H1 (cell line): ENCODE measurements around the gene ATOH7. TPM values are rescaled to one million over a fixed set of nuclear protein-coding genes. Genes with fewer than 3 reads are reported as not detected.

ENCODE experiments used
- EGR1 ChIP-seq: IDR thresholded peaks from 2 replicates; pipeline ENCODE4 v1.6.1; 2011; ENCODE audit warnings: low read depth, low read length, borderline replicate concordance
- EZH2 ChIP-seq: fragments of 200-600 bp; sonication (generic); IDR thresholded peaks from 2 replicates; pipeline ENCODE4 v1.7.1; 2012; ENCODE audit warnings: low read depth, mild to moderate bottlenecking, moderate library complexity, low read length, inconsistent platforms; ENCODE audit not compliant: severe bottlenecking
- GABPA ChIP-seq: IDR thresholded peaks from 2 replicates; pipeline ENCODE4 v1.6.1; 2011; ENCODE audit warnings: mild to moderate bottlenecking, low read length, moderate library complexity, borderline replicate concordance; ENCODE audit not compliant: insufficient read depth
- HDAC6 ChIP-seq: IDR thresholded peaks from one replicate; pipeline ENCODE4 v1.7.1; 2012; ENCODE audit warnings: low read depth, mild to moderate bottlenecking, inconsistent platforms, low read length, moderate library complexity
- JUN ChIP-seq: IDR thresholded peaks from 2 replicates; pipeline ENCODE4 v1.6.1; 2011; ENCODE audit warnings: low read depth, mild to moderate bottlenecking, improper control_type of control experiment, low read length
- MAX ChIP-seq: IDR thresholded peaks from 2 replicates; pipeline ENCODE4 v1.6.1; 2012; ENCODE audit warnings: inconsistent platforms
- NANOG ChIP-seq: IDR thresholded peaks from 2 replicates; pipeline ENCODE4 v1.6.1; 2011; ENCODE audit warnings: low read length, low read depth, mild to moderate bottlenecking, inconsistent platforms; ENCODE audit not compliant: insufficient read depth, poor library complexity, severe bottlenecking
- NRF1 ChIP-seq: IDR thresholded peaks from 2 replicates; pipeline ENCODE4 v1.6.1; 2011; ENCODE audit warnings: mild to moderate bottlenecking, low read depth, low read length, improper control_type of control experiment
- RXRA ChIP-seq: IDR thresholded peaks from 2 replicates; pipeline ENCODE4 v1.6.1; 2011; ENCODE audit warnings: low read depth, mild to moderate bottlenecking, low read length, moderate library complexity; ENCODE audit not compliant: insufficient read depth
- ZNF274 ChIP-seq: IDR thresholded peaks from 2 replicates; pipeline ENCODE4 v1.7.0; 2012; ENCODE audit warnings: low read length, borderline replicate concordance; ENCODE audit errors: extremely low read depth
- polyA plus RNA-seq, 7 experiments: library from polyadenylated mRNA; depleted of rRNA in 3 of 7; stranded (reverse) in 5 of 7; unstranded in 2 of 7; fragments of >200 nt in 5 of 7; fragments of 200-250 nt in 2 of 7; gene quantifications; 1 replicate in 5 of 7; 2 replicates in 1 of 7; 4 replicates in 1 of 7; pipeline versions ENCODE4 v1.2.1 to v1.2.3, GENCODE V29; 2011 to 2013; ENCODE audit warnings: missing spikeins in 2 of 7, mixed read lengths in 2 of 7
- total RNA-seq: library from RNA; stranded (reverse); fragmentation: NEBNext Ultra II Directional; extraction: Animal tissue kit (Norgen Biotek cat#: 25700); gene quantifications from 2 replicates; pipeline ENCODE4 v1.2.1, GENCODE V29; 2021
- TF ChIP-seq, protein P1 (sequence below): fragments of 300-600 bp; sonication (generic); IDR thresholded peaks from 2 replicates; pipeline ENCODE4 v1.7.1; 2012; ENCODE audit warnings: low read length, moderate library complexity, mild to moderate bottlenecking, inconsistent platforms; ENCODE audit not compliant: insufficient replicate concordance

The ATOH7 gene
- total and polyA plus RNA-seq, 2 of the 8 experiments (the other 6 are each of a cell fraction or from before 2014, with no cell fraction given): 0.39 to 1.0 TPM

GRCh38 chr10:68276224-68276623 lies 44.3 kb upstream of the ATOH7 start (continued):
- TF ChIP-seq, protein P1, sequence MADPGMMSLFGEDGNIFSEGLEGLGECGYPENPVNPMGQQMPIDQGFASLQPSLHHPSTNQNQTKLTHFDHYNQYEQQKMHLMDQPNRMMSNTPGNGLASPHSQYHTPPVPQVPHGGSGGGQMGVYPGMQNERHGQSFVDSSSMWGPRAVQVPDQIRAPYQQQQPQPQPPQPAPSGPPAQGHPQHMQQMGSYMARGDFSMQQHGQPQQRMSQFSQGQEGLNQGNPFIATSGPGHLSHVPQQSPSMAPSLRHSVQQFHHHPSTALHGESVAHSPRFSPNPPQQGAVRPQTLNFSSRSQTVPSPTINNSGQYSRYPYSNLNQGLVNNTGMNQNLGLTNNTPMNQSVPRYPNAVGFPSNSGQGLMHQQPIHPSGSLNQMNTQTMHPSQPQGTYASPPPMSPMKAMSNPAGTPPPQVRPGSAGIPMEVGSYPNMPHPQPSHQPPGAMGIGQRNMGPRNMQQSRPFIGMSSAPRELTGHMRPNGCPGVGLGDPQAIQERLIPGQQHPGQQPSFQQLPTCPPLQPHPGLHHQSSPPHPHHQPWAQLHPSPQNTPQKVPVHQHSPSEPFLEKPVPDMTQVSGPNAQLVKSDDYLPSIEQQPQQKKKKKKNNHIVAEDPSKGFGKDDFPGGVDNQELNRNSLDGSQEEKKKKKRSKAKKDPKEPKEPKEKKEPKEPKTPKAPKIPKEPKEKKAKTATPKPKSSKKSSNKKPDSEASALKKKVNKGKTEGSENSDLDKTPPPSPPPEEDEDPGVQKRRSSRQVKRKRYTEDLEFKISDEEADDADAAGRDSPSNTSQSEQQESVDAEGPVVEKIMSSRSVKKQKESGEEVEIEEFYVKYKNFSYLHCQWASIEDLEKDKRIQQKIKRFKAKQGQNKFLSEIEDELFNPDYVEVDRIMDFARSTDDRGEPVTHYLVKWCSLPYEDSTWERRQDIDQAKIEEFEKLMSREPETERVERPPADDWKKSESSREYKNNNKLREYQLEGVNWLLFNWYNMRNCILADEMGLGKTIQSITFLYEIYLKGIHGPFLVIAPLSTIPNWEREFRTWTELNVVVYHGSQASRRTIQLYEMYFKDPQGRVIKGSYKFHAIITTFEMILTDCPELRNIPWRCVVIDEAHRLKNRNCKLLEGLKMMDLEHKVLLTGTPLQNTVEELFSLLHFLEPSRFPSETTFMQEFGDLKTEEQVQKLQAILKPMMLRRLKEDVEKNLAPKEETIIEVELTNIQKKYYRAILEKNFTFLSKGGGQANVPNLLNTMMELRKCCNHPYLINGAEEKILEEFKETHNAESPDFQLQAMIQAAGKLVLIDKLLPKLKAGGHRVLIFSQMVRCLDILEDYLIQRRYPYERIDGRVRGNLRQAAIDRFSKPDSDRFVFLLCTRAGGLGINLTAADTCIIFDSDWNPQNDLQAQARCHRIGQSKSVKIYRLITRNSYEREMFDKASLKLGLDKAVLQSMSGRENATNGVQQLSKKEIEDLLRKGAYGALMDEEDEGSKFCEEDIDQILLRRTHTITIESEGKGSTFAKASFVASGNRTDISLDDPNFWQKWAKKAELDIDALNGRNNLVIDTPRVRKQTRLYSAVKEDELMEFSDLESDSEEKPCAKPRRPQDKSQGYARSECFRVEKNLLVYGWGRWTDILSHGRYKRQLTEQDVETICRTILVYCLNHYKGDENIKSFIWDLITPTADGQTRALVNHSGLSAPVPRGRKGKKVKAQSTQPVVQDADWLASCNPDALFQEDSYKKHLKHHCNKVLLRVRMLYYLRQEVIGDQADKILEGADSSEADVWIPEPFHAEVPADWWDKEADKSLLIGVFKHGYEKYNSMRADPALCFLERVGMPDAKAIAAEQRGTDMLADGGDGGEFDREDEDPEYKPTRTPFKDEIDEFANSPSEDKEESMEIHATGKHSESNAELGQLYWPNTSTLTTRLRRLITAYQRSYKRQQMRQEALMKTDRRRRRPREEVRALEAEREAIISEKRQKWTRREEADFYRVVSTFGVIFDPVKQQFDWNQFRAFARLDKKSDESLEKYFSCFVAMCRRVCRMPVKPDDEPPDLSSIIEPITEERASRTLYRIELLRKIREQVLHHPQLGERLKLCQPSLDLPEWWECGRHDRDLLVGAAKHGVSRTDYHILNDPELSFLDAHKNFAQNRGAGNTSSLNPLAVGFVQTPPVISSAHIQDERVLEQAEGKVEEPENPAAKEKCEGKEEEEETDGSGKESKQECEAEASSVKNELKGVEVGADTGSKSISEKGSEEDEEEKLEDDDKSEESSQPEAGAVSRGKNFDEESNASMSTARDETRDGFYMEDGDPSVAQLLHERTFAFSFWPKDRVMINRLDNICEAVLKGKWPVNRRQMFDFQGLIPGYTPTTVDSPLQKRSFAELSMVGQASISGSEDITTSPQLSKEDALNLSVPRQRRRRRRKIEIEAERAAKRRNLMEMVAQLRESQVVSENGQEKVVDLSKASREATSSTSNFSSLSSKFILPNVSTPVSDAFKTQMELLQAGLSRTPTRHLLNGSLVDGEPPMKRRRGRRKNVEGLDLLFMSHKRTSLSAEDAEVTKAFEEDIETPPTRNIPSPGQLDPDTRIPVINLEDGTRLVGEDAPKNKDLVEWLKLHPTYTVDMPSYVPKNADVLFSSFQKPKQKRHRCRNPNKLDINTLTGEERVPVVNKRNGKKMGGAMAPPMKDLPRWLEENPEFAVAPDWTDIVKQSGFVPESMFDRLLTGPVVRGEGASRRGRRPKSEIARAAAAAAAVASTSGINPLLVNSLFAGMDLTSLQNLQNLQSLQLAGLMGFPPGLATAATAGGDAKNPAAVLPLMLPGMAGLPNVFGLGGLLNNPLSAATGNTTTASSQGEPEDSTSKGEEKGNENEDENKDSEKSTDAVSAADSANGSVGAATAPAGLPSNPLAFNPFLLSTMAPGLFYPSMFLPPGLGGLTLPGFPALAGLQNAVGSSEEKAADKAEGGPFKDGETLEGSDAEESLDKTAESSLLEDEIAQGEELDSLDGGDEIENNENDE: no peak
- no peak for TF ChIP-seq JUN
- TF ChIP-seq EZH2: no peak
- no peak for TF ChIP-seq HDAC6
- no peak for TF ChIP-seq NANOG
- TF ChIP-seq MAX: no peak
- TF ChIP-seq EGR1: no peak
- no peak for TF ChIP-seq RXRA
- no peak for TF ChIP-seq NRF1
- TF ChIP-seq GABPA: no peak
- TF ChIP-seq ZNF274: no peak
